HepG2 (cell line): ENCODE measurements around the gene PIK3C2B. TPM values are rescaled to one million over a fixed set of nuclear protein-coding genes. Genes with fewer than 3 reads are reported as not detected.

Source experiments
- ATAC-seq: fragments of 200-7000 bp; cut with Tn5 transposase; 3 replicates; pipeline ENCODE4 v1.9.1; 2020; ENCODE audit warnings: mild to moderate bottlenecking, moderate library complexity
- BruUV-seq: library from RNA; stranded (reverse); fragments of 400-500 nt; replicated peaks from 2 replicates; lab custom pipeline; 2021; lab: Mats Ljungman, UMichigan
- CTCF ChIA-PET: fragments of 300-600 bp; formaldehyde crosslinking; extraction: SDS; loops from one replicate; lab custom pipeline; 2021; ENCODE audit warnings: low total read pairs, inconsistent platforms, low intra/inter-chr PET ratio; lab: Yijun Ruan, JAX
- POLR2A ChIA-PET: fragments of 350-600 bp; sonication (Branson Sonifier 250); formaldehyde crosslinking; loops from one replicate; lab custom pipeline; 2020; ENCODE audit warnings: antibody characterized with exemption, inconsistent platforms; lab: Yijun Ruan, JAX
- DNase-seq: peaks from one replicate; pipeline ENCODE4 v3.0.0-alpha.2; 2015; ENCODE audit warnings: low spot score
- FAIRE-seq: peaks from 3 replicates; lab custom pipeline; 2011; peaks lifted over from hg19 to GRCh38; lab: Jason Lieb, UNC
- H2AFZ ChIP-seq: one replicate; pipeline ENCODE4 v1.6.1; 2011; ENCODE audit warnings: low read length, inconsistent platforms
- H3K27ac ChIP-seq: fragments of 300-600 bp; 3 replicates; pipeline ENCODE4 v1.8.0; 2011; ENCODE audit warnings: mixed run types, mild to moderate bottlenecking, mixed read lengths, low read length, inconsistent platforms; ENCODE audit not compliant: insufficient read depth; ENCODE audit errors: extremely low read length
- H3K27me3 ChIP-seq, 2 experiments: fragments of 200-600 bp in 1 of 2; 2 replicates in 1 of 2; 3 replicates in 1 of 2; pipeline versions ENCODE4 v1.6.0 to v1.8.0; 2011; ENCODE audit warnings: low read length in 2 of 2, mild to moderate bottlenecking in 2 of 2, moderate library complexity in 2 of 2, inconsistent platforms in 1 of 2; ENCODE audit not compliant: insufficient read depth in 2 of 2, control insufficient read depth in 1 of 2
- H3K36me3 ChIP-seq, 2 experiments: fragments of 200-600 bp in 1 of 2; replicated peaks in 1 of 2; 2 replicates in 1 of 2; 3 replicates in 1 of 2; pipeline versions ENCODE4 v1.5.1 to v1.8.0; 2011; ENCODE audit warnings: low read length in 2 of 2, inconsistent platforms in 1 of 2; ENCODE audit not compliant: insufficient read depth in 2 of 2, control insufficient read depth in 1 of 2
- H3K4me1 ChIP-seq: 2 replicates; pipeline ENCODE4 v1.5.1; 2012; ENCODE audit warnings: low read length, inconsistent platforms; ENCODE audit not compliant: insufficient read depth
- H3K4me2 ChIP-seq: 2 replicates; pipeline ENCODE4 v1.6.0; 2011; ENCODE audit warnings: low read depth, low read length, inconsistent platforms
- H3K4me3 ChIP-seq, 3 experiments: fragments of 200-600 bp in 1 of 3; sonication (generic), shearing (Covaris generic) in 1 of 3; replicated peaks in 1 of 3; 2 replicates each; pipeline ENCODE4 v1.5.1; 2011 to 2016; ENCODE audit warnings: low read length in 3 of 3, inconsistent platforms in 2 of 3, low read depth in 2 of 3, mild to moderate bottlenecking in 2 of 3, control low read depth in 1 of 3, mixed read lengths in 1 of 3; ENCODE audit not compliant: insufficient read depth in 1 of 3
- H3K79me2 ChIP-seq: one replicate; pipeline ENCODE4 v1.6.1; 2011; ENCODE audit warnings: low read length, inconsistent platforms; ENCODE audit not compliant: insufficient read depth
- H3K9ac ChIP-seq: 2 replicates; pipeline ENCODE4 v1.6.0; 2011; ENCODE audit warnings: mild to moderate bottlenecking, low read depth, low read length, inconsistent platforms; ENCODE audit not compliant: insufficient read depth
- H3K9me3 ChIP-seq: 2 replicates; pipeline ENCODE4 v1.5.1; 2012; ENCODE audit warnings: mild to moderate bottlenecking, low read length
- H4K20me1 ChIP-seq: 2 replicates; pipeline ENCODE4 v1.6.0; 2011; ENCODE audit warnings: inconsistent platforms, mild to moderate bottlenecking, low read length, moderate library complexity; ENCODE audit not compliant: insufficient read depth
- E2F2 ChIP-seq: sonication (generic); formaldehyde crosslinking; IDR thresholded peaks from 2 replicates; pipeline ENCODE4 v1.4.0; 2020; ENCODE audit warnings: missing genetic modification reagents, borderline replicate concordance
- ERF ChIP-seq: IDR thresholded peaks from 2 replicates; pipeline ENCODE4 v1.6.1; 2018; ENCODE audit warnings: missing biosample characterization, missing genetic modification reagents
- EZH2 ChIP-seq: conservative IDR thresholded peaks from 2 replicates; pipeline ENCODE4 v1.6.1; 2012; ENCODE audit warnings: mild to moderate bottlenecking, low read depth, low read length, moderate library complexity
- MIER3 ChIP-seq: IDR thresholded peaks from 2 replicates; pipeline ENCODE4 v1.6.1; 2016; ENCODE audit warnings: missing compliant biosample characterization, borderline replicate concordance
- MXD1 ChIP-seq: sonication (generic); formaldehyde crosslinking; IDR thresholded peaks from 2 replicates; pipeline ENCODE4 v1.4.0; 2020; ENCODE audit warnings: mild to moderate bottlenecking, missing genetic modification reagents
- MYNN ChIP-seq: sonication (generic); formaldehyde crosslinking; IDR thresholded peaks from 2 replicates; pipeline ENCODE4 v1.4.0; 2020; ENCODE audit warnings: mild to moderate bottlenecking, low read depth, missing genetic modification reagents
- PITX1 ChIP-seq: sonication (generic); formaldehyde crosslinking; IDR thresholded peaks from 2 replicates; pipeline ENCODE4 v1.5.1; 2020; ENCODE audit warnings: mild to moderate bottlenecking, missing genetic modification reagents
- PREB ChIP-seq: sonication (generic); formaldehyde crosslinking; IDR thresholded peaks from 2 replicates; pipeline ENCODE4 v1.4.0; 2020; ENCODE audit warnings: missing genetic modification reagents
- SKIL ChIP-seq: sonication (generic); formaldehyde crosslinking; IDR thresholded peaks from 2 replicates; pipeline ENCODE4 v1.8.0; 2022; ENCODE audit warnings: missing genetic modification reagents, mild to moderate bottlenecking, moderate library complexity, borderline replicate concordance
- ZBTB2 ChIP-seq: sonication (generic); formaldehyde crosslinking; IDR thresholded peaks from 2 replicates; pipeline ENCODE4 v1.8.0; 2022; ENCODE audit warnings: low read depth, missing genetic modification reagents
- ZBTB46 ChIP-seq: sonication (generic); formaldehyde crosslinking; IDR thresholded peaks from 2 replicates; pipeline ENCODE4 v1.4.0; 2020; ENCODE audit warnings: mild to moderate bottlenecking, missing genetic modification reagents, borderline replicate concordance
- ZNF740 ChIP-seq: sonication (generic); formaldehyde crosslinking; IDR thresholded peaks from 2 replicates; pipeline ENCODE4 v1.4.0; 2020; ENCODE audit warnings: missing genetic modification reagents
- ZSCAN29 ChIP-seq: sonication (generic); formaldehyde crosslinking; conservative IDR thresholded peaks from 2 replicates; pipeline ENCODE4 v1.4.0; 2020; ENCODE audit warnings: mild to moderate bottlenecking, missing genetic modification reagents
- WGBS: methylation state at CpG from one replicate; pipeline ENCODE4 v1.1.6; 2017; ENCODE audit warnings: low lambda C conversion rate; 5-methylcytosine and 5-hydroxymethylcytosine counted together
- in situ Hi-C: cut with HindIII; loops from 2 replicates; pipeline ENCODE4 v1.10.0; 2017; ENCODE audit warnings: low pct_unique_long_range_greater_than_20kb; ENCODE audit not compliant: extremely low pct_ligation_motif_present
- intact Hi-C: fragments of 100-400 bp; cut with micrococcal nuclease; formaldehyde crosslinking; loops from one replicate; pipeline ENCODE4 v1.10.0; 2022; ENCODE audit not compliant: unreplicated experiment
- polyA plus RNA-seq, 8 experiments: library from polyadenylated mRNA; depleted of rRNA in 3 of 8; stranded (reverse) in 7 of 8; unstranded in 1 of 8; fragments of >200 nt; fragmentation: Illumina TruSeq in 4 of 8; extraction: Trizol in 4 of 8; gene quantifications; 2 replicates each; pipeline versions ENCODE4 v1.2.1 to v1.2.3, GENCODE V29; 2011 to 2016; ENCODE audit warnings: low read depth in 4 of 8, missing spikeins in 1 of 8, mixed read lengths in 1 of 8; ENCODE audit not compliant: insufficient read depth in 1 of 8
- total RNA-seq, 5 experiments: library from RNA; depleted of rRNA; stranded (reverse); fragments of >200 nt; fragmentation: Illumina TruSeq; extraction: Trizol; gene quantifications; 2 replicates each; pipeline ENCODE4 v1.2.3, GENCODE V29; 2016; ENCODE audit warnings: low read depth in 1 of 5

PIK3C2B gene
- total and polyA plus RNA-seq, 2 of the 13 experiments (the other 11 are each of a cell fraction or from before 2014, with no cell fraction given) = 3.4 to 4.5 TPM

GRCh38 chr1:204506201-204506968 is 11.8 kb upstream of the PIK3C2B start:
- FAIRE-seq (no peak), DNase-seq (peak; percentile 91), ATAC-seq (peak; percentile 76)
- peaks cover 48% of the 10 kb centered on the region for H3K4me1 ChIP-seq
- H4K20me1 ChIP-seq = no peaks in the 10 kb centered on the region
- no peaks in the 10 kb centered on the region for H3K79me2 ChIP-seq
- peak overlapping the region; percentile 76 for H3K9ac ChIP-seq
- H3K27me3 ChIP-seq = no peaks in the 10 kb centered on the region; a peak in 1 of 5 replicates
- BruUV-seq = no TSS peak
- CTCF ChIA-PET = no interaction called here
- WGBS = under 1% methylated on average over 27 of the region's 27 CpGs
- peak overlapping the region; percentile 72 for H3K27ac ChIP-seq
- in situ Hi-C loops = no loop called here
- H2AFZ ChIP-seq = peak overlapping the region; percentile 65
- no peaks in the 10 kb centered on the region for H3K9me3 ChIP-seq
- H3K36me3 ChIP-seq = no peaks in the 10 kb centered on the region
- peak overlapping the region; percentile 84 for H3K4me2 ChIP-seq
- POLR2A ChIA-PET = interaction anchor here (4.6 to 4.7 kb wide), 2 partner anchors 10 to 12 kb away, joined by 25 to 103 read pairs; partner anchors contain the start of genes MDM4 and PIK3C2B
- intact Hi-C loops = loop anchor here (5.0 to 10.0 kb wide), 2 partner anchors 94 to 362 kb away; partner anchors contain the start of gene PPP1R15B
- peak overlapping the region; percentile 64 to 84 (median 76) for H3K4me3 ChIP-seq
- no peak for TF ChIP-seq E2F2 (CRISPR knock-in tag)
- no peak for TF ChIP-seq SKIL (CRISPR knock-in tag)
- TF ChIP-seq ZSCAN29 (CRISPR knock-in tag) = no peak
- TF ChIP-seq ZBTB2 (CRISPR knock-in tag) = no peak
- 0 out of 2 replicates have a peak, but pooled peaks have one; percentile 44 for TF ChIP-seq MIER3
- no peak for TF ChIP-seq MXD1
- no peak for TF ChIP-seq EZH2
- no peak for TF ChIP-seq ZNF740 (CRISPR knock-in tag)
- 0 out of 2 replicates have a peak, but pooled peaks have one; percentile 25 for TF ChIP-seq PITX1
- no peak for TF ChIP-seq MYNN (CRISPR knock-in tag)
- TF ChIP-seq ZBTB46 = no peak
- TF ChIP-seq PREB = no peak
- peak; percentile 45; the same call in 1 of the 2 replicates for TF ChIP-seq ERF (CRISPR knock-in tag)
